Measurements from ENCODE around the gene SPIB.

- TF ChIP-seq POLR2A (IDR thresholded peaks at IDR 0.05; ENCODE audit: low read depth) (no peak), CTCF (IDR thresholded peaks at IDR 0.05) (no peak)
These were observed 36.6 kb upstream of the SPIB start for GRCh38 chr19:50381881-50382729.
